Activated naive CD8-positive, alpha-beta T cell treated with anti-CD3 and anti-CD28 coated beads, Interleukin-2, amount 10 ng/mL, durations not matched to agents 7 days and 5 days (primary cell): ENCODE measurements around the gene PGAM5. TPM values are rescaled to one million over a fixed set of nuclear protein-coding genes. Genes with fewer than 3 reads are reported as not detected.

Experiments used
- ATAC-seq: fragments of 150-1000 bp; cut with Tn5 transposase; one replicate; pipeline ENCODE4 v1.10.0; 2021; ENCODE audit warnings: low read depth, moderate library complexity
- POLR2A ChIA-PET: fragments of 350-600 bp; sonication (Branson Sonifier 250); formaldehyde crosslinking; loops from one replicate; lab custom pipeline; 2021; ENCODE audit warnings: antibody characterized with exemption; lab: Charles Lee
- DNase-seq: peaks from one replicate; pipeline ENCODE4 v3.0.0; 2021
- H3K27ac Mint-ChIP-seq: one replicate; pipeline ENCODE4 v1.8.0; 2022; ENCODE audit warnings: mild to moderate bottlenecking, mixed read lengths
- H3K27me3 Mint-ChIP-seq: one replicate; pipeline ENCODE4 v1.8.0; 2022; ENCODE audit warnings: mild to moderate bottlenecking, moderate library complexity, mixed read lengths
- H3K36me3 Mint-ChIP-seq: one replicate; pipeline ENCODE4 v1.8.0; 2021; ENCODE audit warnings: mild to moderate bottlenecking, mixed read lengths
- H3K4me1 Mint-ChIP-seq: one replicate; pipeline ENCODE4 v1.8.0; 2021; ENCODE audit warnings: mixed read lengths
- H3K4me3 Mint-ChIP-seq: one replicate; pipeline ENCODE4 v1.8.0; 2022; ENCODE audit warnings: mild to moderate bottlenecking, moderate library complexity, mixed read lengths
- H3K9me3 Mint-ChIP-seq: one replicate; pipeline ENCODE4 v1.8.0; 2021; ENCODE audit warnings: mixed read lengths
- total RNA-seq, 2 experiments: library from RNA; stranded (reverse); gene quantifications; one replicate each; pipeline ENCODE4 v1.2.3, GENCODE V29; 2021

PGAM5 gene
- total RNA-seq, 2 experiments from 2014 or later, result 34.3 to 41.8 TPM

DNA sequence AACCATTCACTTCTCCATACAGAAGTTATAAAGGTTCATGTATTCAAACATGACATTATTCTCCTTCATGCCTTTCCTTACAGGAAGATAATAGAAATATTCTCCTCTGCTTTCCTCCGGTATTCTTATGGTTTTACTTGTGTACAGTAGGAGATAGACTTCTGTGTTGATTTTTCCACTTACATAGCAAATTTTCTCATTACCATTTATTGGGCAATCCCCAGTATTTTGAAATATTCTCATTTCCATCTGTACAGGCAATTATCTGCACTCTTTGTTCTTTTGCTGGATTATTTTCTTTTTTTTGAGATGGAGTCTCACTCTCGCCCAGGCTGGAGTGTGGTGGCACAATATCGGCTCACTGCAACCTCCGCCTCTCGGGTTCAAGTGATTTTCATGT, 12.3 kb upstream of the PGAM5 start:
- Mint-ChIP-seq H3K27ac (no peak overlapping the region), H3K4me3 (no peak overlapping the region), H3K36me3 (peaks cover 35% of the 10 kb centered on the region), H3K27me3 (no peaks in the 10 kb centered on the region), H3K4me1 (no peaks in the 10 kb centered on the region), H3K9me3 (no peaks in the 10 kb centered on the region)
- DNase-seq (no peak), ATAC-seq (no peak)
- POLR2A ChIA-PET, result no interaction called here

DNA sequence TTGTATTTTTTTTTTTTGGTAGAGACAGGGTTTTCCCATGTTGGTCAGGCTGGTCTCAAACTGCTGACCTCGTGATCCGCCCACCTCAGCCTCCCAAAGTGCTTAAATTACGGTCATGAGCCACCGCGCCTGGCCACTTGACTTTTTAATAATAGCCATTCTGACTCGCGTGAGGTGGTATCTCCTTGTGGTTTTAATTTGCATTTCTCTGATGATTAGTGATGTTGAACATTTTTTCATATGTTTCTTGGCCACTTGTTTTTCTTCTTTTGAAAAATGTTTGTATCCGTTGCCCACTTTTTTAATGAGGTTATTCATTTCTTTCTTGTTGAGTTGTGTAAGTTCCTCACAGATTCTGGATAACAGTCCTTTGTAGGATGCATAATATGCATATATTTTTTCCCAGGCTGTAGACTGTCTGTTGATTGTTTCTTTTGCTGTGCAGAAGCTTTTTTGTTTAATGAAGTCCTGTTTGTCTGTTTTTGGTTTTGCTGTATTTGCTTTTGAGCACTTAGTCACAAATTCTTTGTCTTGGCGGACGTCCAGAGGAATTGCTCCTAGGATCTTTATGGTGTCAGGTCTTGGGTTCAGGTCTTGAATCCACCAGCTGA, 10.3 kb upstream of the PGAM5 start:
- no peaks in the 10 kb centered on the region for H3K9me3 Mint-ChIP-seq
- no peaks in the 10 kb centered on the region for H3K27me3 Mint-ChIP-seq
- DNase-seq (no peak), ATAC-seq (no peak)
- H3K4me1 Mint-ChIP-seq, result no peaks in the 10 kb centered on the region
- peaks cover 47% of the 10 kb centered on the region for H3K36me3 Mint-ChIP-seq
- H3K4me3 Mint-ChIP-seq, result no peak overlapping the region
- H3K27ac Mint-ChIP-seq, result no peak overlapping the region
- POLR2A ChIA-PET, result no interaction called here

DNA sequence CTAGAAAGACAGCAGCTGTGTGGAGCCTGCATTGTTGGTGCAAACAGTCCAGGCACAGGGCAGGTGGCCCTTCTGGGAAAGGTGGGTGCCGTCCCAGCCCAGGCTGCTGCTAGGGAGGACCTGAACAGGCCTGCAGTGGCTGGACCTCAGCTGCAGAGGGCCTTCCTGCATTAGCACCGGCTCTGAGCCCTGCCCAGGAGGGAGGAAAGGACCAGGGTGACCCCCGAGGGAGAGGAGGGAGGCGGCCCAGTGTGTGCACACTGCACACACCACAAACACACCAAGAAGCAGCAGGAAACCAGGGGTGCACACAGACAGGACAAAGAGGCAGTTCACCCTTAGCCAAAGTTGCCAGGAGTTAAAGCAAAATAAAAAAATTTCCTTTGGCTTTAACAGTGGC, 8.0 kb upstream of the PGAM5 start:
- Mint-ChIP-seq H3K9me3 (no peaks in the 10 kb centered on the region), H3K4me3 (no peak overlapping the region), H3K36me3 (peaks cover 43% of the 10 kb centered on the region), H3K4me1 (no peaks in the 10 kb centered on the region), H3K27me3 (no peaks in the 10 kb centered on the region), H3K27ac (peak overlapping the region; percentile 80)
- DNase-seq, result no peak
- no peak for ATAC-seq
- POLR2A ChIA-PET, result no interaction called here

DNA sequence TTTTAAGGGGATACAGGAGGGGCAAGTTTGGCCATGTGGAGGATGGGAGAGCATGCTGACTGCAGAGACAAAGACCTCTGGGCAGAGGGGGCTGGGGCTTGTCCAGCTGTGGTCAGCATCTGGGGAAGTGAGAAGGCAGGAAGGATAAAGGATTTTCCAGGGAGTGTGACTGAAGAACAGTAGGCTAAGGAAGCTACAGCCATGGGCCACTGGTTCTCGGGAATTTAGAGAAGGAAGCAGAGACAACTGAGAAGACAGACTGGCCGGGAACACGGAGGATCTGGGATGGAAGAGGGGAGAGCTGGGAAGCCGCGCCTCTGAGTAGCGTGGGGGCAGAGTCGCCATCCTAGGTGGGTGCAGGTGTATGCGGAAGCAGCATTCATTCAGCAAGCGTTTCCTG, 7.0 kb upstream of the PGAM5 start:
- Mint-ChIP-seq H3K9me3 (no peaks in the 10 kb centered on the region), H3K4me3 (no peak overlapping the region), H3K27me3 (no peaks in the 10 kb centered on the region), H3K27ac (peak overlapping the region; percentile 30), H3K36me3 (peaks cover 43% of the 10 kb centered on the region), H3K4me1 (no peaks in the 10 kb centered on the region)
- POLR2A ChIA-PET, result no interaction called here
- DNase-seq (no peak), ATAC-seq (no peak)

DNA sequence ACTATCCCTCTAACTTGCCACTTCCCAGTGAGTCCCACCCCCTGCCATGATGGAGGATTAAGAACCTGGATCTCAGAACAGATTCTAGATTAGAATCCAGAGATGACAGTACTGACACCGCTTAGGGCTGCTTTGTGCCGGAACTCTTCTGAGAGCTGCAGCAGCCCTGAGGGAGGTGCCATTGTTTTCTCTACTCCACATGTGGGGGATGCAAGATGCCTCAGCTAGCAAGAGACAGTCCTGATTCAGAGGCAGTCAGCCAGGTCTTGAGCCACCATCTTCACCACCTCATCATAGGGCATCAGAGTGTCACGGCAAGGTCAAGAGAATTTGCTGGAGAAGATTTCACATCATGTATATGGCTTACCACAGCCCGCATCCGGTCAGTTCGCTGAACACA, 3.4 kb upstream of the PGAM5 start:
- H3K27ac Mint-ChIP-seq, result no peak overlapping the region
- no peaks in the 10 kb centered on the region for H3K27me3 Mint-ChIP-seq
- H3K4me3 Mint-ChIP-seq, result no peak overlapping the region

DNA sequence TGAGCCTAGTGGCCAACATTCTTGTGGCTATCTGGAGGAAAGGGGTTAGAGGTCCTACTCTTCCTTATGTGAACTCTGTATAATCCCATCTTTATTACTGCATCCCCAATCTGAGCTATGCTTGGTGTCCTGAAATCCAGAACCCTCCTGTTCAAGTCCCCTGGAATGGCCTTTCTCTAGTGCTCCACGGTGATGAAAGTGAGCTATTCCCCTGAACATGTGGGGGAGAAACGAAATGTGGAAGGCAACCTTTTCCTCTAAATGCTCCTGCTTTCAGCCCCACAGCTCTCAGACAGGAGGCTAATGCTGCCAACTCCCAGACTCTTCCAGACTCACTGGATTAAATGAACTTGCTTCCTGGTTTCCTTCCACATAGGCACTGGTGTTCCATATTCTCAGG, 2.5 kb upstream of the PGAM5 start:
- H3K4me3 Mint-ChIP-seq, result no peak overlapping the region
- no peaks in the 10 kb centered on the region for H3K9me3 Mint-ChIP-seq
- ATAC-seq, result no peak
- H3K4me1 Mint-ChIP-seq, result peaks cover 10% of the 10 kb centered on the region
- H3K27me3 Mint-ChIP-seq, result no peaks in the 10 kb centered on the region
- H3K27ac Mint-ChIP-seq, result no peak overlapping the region
- POLR2A ChIA-PET, result interaction anchor here (0.6 to 0.9 kb wide), 2 partner anchors 12 to 17 kb away, joined by 3 read pairs; no protein-coding TSS in a partner anchor
- DNase-seq, result no peak
- peaks cover 27% of the 10 kb centered on the region for H3K36me3 Mint-ChIP-seq

More for the DNA sequence above, 3.4 kb upstream of the PGAM5 start:
- DNase-seq (no peak), ATAC-seq (no peak)
- Mint-ChIP-seq H3K4me1 (peaks cover 6% of the 10 kb centered on the region), H3K36me3 (peaks cover 29% of the 10 kb centered on the region), H3K9me3 (no peaks in the 10 kb centered on the region)
- POLR2A ChIA-PET, result no interaction called here

DNA sequence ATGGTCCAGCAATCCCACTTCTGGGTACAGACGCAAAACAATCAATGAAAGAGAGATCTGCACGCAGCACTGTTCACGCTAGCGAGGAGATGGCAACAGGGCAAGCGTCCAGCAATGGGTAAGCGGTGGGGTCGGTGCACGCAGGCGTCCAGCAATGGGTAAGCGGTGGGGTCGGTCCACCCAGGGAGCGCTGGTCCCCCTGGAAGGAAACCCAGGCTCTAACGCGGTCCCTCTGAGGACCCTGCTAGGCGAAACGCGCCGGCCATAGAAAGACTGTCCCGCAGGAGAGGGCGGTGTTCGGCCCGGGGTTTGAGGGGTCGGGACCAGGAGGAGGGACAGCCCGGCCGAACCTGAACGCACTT, 618 bp upstream of the PGAM5 start:
- H3K27ac Mint-ChIP-seq, result peak overlapping the region; percentile 80
- ATAC-seq (peak; percentile 13), DNase-seq (no peak)
- H3K36me3 Mint-ChIP-seq, result peaks cover 14% of the 10 kb centered on the region
- POLR2A ChIA-PET, result interaction anchor here (1.0 to 1.6 kb wide), 4 partner anchors 9 to 124 kb away, joined by 3 to 5 read pairs (median 3); no protein-coding TSS in a partner anchor
- peaks cover 17% of the 10 kb centered on the region for H3K4me1 Mint-ChIP-seq
- peak overlapping the region; percentile 92 for H3K4me3 Mint-ChIP-seq
- H3K27me3 Mint-ChIP-seq, result no peaks in the 10 kb centered on the region
- H3K9me3 Mint-ChIP-seq, result no peaks in the 10 kb centered on the region

DNA sequence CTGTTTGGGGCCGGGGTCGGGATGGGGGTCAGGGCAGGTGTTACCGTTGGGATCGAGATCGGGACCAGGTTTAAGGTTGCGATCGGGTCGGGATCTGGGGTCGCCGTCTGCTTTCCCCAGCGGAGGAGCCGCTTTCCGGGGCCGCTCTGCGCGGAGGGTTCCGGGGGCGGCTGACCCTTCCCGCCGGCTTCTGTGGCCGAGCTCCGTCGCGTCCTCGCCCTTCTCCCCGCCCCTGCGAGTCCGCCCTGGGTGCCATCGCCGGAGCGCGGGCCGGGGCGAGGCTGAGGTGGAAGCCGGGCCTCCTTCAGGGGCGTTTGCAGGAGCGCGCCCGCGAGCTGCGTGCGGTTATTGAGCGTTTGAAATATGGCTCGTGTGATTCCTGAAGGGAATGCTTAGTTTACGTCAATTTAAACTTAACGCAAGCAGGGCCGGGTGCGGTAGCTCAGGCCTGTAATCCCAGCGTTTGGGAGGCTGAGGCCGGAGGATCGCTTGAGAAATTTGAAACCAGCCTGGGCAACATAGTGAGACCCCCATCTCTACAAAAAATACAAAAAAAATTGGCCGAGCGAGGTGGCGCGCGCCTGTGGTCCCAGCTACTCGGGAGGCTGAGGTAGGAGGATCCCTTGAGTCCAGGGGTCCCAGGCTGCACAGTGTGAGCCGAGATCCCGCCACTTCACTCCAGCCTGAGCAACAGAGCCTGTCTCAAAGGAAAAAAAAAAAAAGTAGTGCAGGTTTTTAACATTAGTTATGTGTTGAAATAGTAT, 620 bp downstream of the PGAM5 start:
- Mint-ChIP-seq H3K4me3 (peak overlapping the region; percentile 85), H3K27ac (peak overlapping the region; percentile 56), H3K4me1 (peaks cover 17% of the 10 kb centered on the region), H3K36me3 (peaks cover 12% of the 10 kb centered on the region), H3K9me3 (no peaks in the 10 kb centered on the region), H3K27me3 (no peaks in the 10 kb centered on the region)
- DNase-seq (peak; percentile 61), ATAC-seq (peak; percentile 13)
- POLR2A ChIA-PET, result interaction anchor here (0.6 to 1.6 kb wide), 6 partner anchors 25 to 196 kb away, joined by 3 to 5 read pairs (median 3); partner anchors contain the start of gene POLE

DNA sequence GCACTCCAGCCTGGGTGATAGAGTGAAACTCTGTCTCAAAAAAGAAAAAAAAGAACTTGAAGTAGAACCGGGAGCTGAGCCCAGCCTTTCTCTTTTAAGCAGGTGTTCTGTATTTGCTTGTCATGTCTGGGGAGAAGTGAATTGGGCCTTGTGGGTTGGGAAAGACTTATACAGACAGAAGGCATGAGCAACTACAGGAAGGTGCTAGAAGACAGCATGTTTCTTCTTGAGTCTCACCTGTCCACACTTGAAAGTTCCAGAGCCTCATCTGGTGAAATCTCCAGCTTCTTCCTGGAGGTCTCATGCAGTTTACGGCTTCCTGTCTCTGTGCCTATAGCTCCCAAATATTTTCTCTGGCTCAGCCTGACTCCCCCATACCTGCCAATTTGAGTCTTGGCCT, 2.5 kb downstream of the PGAM5 start:
- peaks cover 17% of the 10 kb centered on the region for H3K4me1 Mint-ChIP-seq
- peaks cover 8% of the 10 kb centered on the region for H3K36me3 Mint-ChIP-seq
- no peaks in the 10 kb centered on the region for H3K27me3 Mint-ChIP-seq
- DNase-seq, result no peak
- no peaks in the 10 kb centered on the region for H3K9me3 Mint-ChIP-seq
- peak overlapping the region; percentile 45 for H3K27ac Mint-ChIP-seq
- H3K4me3 Mint-ChIP-seq, result no peak overlapping the region
- ATAC-seq, result no peak
- POLR2A ChIA-PET, result no interaction called here

DNA sequence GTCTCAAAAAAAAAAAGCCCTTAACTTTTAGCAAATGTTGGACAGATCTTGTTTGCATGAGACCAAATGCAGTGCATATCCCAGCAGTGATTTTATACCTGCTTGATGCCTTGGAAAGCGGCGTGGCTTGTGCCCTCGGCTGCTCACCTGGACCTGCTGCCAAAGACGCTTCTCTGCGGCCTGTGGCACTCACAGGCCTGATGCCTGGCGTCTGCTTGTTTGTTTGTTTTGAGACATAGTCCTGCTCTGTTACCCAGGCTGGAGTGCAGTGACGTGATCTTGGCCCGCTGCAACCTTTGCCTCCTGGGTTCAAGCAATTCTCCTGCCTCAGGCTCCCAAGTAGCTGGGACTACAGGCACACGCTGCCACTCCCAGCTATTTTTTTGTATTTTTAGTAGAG, 5.2 kb downstream of the PGAM5 start:
- H3K36me3 Mint-ChIP-seq, result peaks cover 5% of the 10 kb centered on the region

DNA sequence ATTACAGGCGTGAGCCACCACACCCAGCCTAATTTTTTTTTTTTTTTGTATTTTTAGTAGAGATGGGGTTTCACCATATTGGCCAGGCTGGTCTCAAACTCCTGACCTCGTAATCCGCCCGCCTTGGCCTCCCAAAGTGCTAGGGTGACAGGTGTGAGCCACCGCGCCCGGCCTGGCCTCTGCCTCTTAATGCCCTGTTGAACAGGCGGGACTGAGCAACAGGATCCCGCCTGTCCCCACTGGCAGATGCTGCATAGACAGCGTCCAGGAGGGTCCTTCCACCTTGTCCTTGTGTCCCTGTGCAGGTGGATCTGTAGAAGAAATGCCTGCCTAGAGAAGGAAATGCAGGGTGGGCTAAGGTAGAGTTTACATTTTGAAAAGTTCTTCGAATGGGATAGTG, 5.7 kb downstream of the PGAM5 start:
- no peak overlapping the region for H3K4me3 Mint-ChIP-seq
- no peak for DNase-seq
- H3K27me3 Mint-ChIP-seq, result no peaks in the 10 kb centered on the region
- H3K36me3 Mint-ChIP-seq, result peaks cover 8% of the 10 kb centered on the region
- H3K4me1 Mint-ChIP-seq, result peaks cover 14% of the 10 kb centered on the region
- no peaks in the 10 kb centered on the region for H3K9me3 Mint-ChIP-seq
- no peak for ATAC-seq
- POLR2A ChIA-PET, result no interaction called here
- H3K27ac Mint-ChIP-seq, result no peak overlapping the region

More for the DNA sequence above, 5.2 kb downstream of the PGAM5 start:
- peaks cover 14% of the 10 kb centered on the region for H3K4me1 Mint-ChIP-seq
- H3K27me3 Mint-ChIP-seq, result no peaks in the 10 kb centered on the region
- H3K9me3 Mint-ChIP-seq, result no peaks in the 10 kb centered on the region
- DNase-seq (no peak), ATAC-seq (no peak)
- POLR2A ChIA-PET, result no interaction called here
- H3K27ac Mint-ChIP-seq, result no peak overlapping the region
- no peak overlapping the region for H3K4me3 Mint-ChIP-seq

DNA sequence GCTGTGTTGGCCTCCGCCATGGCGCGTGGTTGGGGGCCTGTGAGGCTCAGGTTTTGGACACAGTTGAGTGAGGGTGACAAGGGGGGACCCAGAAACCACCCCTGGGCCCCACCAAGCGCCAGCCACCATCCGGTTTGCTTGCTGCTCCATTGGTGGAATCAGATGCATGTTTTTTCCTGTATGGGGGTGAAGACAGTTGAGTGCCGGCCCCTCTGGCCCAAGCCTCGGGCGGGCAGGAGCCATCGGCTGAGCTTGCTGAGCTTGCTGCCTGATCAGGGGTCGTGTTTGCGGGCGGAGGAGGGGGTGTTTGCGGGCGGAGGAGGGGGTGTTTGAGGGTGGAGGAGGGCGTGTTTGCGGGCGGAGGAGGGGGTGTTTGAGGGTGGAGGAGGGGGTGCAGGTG, 6.4 kb downstream of the PGAM5 start:
- H3K27ac Mint-ChIP-seq, result no peak overlapping the region
- DNase-seq (no peak), ATAC-seq (no peak)
- H3K4me1 Mint-ChIP-seq, result peaks cover 13% of the 10 kb centered on the region
- no peaks in the 10 kb centered on the region for H3K27me3 Mint-ChIP-seq
- no peak overlapping the region for H3K4me3 Mint-ChIP-seq
- POLR2A ChIA-PET, result no interaction called here
- peaks cover 8% of the 10 kb centered on the region for H3K36me3 Mint-ChIP-seq
- H3K9me3 Mint-ChIP-seq, result no peaks in the 10 kb centered on the region

DNA sequence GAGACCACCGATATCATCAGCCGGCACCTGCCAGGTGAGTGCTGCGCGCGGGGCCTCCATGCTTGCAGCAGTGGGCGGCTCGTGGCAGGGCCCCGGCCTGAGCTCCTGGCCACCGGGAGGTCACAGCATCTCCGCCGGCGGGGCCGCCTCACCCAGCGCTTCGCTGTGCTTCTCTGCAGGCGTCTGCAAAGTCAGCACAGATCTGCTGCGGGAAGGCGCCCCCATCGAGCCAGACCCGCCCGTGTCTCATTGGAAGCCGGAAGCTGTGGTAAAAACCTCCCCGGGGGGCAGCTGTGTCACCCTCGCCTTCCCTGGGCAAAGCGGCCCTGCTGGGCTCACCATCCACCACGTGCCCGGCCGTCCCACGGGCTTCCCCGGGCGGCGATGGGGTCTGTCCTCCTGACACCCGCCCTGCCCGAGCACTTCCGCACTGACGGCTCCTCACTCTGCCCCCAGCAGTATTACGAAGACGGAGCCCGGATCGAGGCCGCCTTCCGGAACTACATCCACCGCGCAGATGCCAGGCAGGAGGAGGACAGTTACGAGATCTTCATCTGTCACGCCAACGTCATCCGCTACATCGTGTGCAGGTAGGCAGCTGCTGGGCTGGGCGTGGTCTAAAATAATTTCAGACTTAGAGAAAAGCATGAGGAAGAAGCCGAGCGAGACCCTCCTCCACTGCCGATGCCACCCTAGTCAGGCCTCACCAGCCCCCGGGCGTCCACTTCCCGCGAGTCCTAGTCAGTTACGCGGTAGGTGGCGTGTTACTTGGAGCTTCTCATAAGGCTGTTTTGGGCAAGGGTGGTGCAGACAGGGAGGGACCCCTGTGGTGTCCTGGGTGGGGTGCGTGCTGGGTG, 7.1 kb downstream of the PGAM5 start:
- ATAC-seq (no peak), DNase-seq (no peak)
- H3K36me3 Mint-ChIP-seq, result peaks cover 8% of the 10 kb centered on the region
- H3K9me3 Mint-ChIP-seq, result no peaks in the 10 kb centered on the region
- H3K4me1 Mint-ChIP-seq, result peaks cover 9% of the 10 kb centered on the region
- H3K27ac Mint-ChIP-seq, result no peak overlapping the region
- no peaks in the 10 kb centered on the region for H3K27me3 Mint-ChIP-seq
- no peak overlapping the region for H3K4me3 Mint-ChIP-seq
- POLR2A ChIA-PET, result interaction anchor here (0.6 kb wide), 1 partner anchor 74 kb away, joined by 4 read pairs; no protein-coding TSS in a partner anchor
